PC-3 (cell line): Measurements from ENCODE around the gene ULK3.

Experiments used
- EZH2 ChIP-seq: fragments of 300-600 bp; sonication (generic); IDR thresholded peaks from one replicate; pipeline ENCODE4 v1.6.1; 2017; ENCODE audit warnings: antibody characterized with exemption, mild to moderate bottlenecking, low read length; ENCODE audit not compliant: unreplicated experiment
- EZH2phosphoT487 ChIP-seq: fragments of 300-600 bp; sonication (generic); IDR thresholded peaks from 2 replicates; pipeline ENCODE4 v1.6.1; 2018; ENCODE audit warnings: mild to moderate bottlenecking, antibody characterized with exemption, low read length, borderline replicate concordance
- TF ChIP-seq, protein P1 (sequence below): fragments of 300-600 bp; sonication (generic); conservative IDR thresholded peaks from 2 replicates; pipeline ENCODE4 v1.5.1; 2017; ENCODE audit warnings: antibody characterized with exemption, low read depth, mild to moderate bottlenecking, low read length

DNA sequence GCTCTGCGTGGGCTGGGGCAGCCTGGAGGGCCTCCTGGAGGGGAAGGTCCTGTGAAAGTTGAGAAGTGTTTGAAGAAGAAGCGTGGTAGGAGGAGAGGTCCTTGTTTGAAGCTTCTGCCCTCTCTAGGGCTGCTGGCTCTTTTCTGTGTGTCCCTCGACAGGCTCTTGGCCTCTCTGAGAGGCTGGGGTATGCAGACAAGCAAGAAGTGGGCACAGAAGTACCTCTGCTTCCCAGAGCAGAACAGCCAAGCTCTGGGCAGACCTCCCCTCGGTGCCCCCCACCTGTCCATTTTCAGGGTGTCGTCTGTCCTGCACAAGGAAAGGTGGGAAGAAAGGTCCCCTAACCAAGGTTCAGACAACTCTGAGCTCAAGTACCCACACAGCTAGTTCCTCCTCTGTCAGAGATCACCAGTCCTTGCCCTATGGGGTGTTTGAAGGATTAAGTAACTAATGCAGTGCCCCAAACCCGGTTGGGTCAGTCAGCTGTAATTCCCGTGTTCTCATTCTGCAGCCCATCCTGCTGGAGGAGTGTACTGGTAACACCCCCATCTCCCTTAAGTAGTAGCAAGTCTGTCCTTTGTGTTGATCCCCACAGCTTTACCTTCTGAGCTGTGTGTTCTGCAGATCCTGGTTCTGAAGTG, 54.8 kb downstream of the ULK3 start:
- TF ChIP-seq EZH2phosphoT487: no peak
- TF ChIP-seq, protein P1, sequence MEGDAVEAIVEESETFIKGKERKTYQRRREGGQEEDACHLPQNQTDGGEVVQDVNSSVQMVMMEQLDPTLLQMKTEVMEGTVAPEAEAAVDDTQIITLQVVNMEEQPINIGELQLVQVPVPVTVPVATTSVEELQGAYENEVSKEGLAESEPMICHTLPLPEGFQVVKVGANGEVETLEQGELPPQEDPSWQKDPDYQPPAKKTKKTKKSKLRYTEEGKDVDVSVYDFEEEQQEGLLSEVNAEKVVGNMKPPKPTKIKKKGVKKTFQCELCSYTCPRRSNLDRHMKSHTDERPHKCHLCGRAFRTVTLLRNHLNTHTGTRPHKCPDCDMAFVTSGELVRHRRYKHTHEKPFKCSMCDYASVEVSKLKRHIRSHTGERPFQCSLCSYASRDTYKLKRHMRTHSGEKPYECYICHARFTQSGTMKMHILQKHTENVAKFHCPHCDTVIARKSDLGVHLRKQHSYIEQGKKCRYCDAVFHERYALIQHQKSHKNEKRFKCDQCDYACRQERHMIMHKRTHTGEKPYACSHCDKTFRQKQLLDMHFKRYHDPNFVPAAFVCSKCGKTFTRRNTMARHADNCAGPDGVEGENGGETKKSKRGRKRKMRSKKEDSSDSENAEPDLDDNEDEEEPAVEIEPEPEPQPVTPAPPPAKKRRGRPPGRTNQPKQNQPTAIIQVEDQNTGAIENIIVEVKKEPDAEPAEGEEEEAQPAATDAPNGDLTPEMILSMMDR: no peak
- no peak for TF ChIP-seq EZH2
